Psoas muscle (tissue), 8 donors: ENCODE results near the gene TSPAN14. TPM values are rescaled to one million over a fixed set of nuclear protein-coding genes. Genes with fewer than 3 reads are reported as not detected.

ENCODE experiments used
- ATAC-seq, 4 donors: fragments of 200-7000 bp; cut with Tn5 transposase; one replicate each; pipeline ENCODE4 v1.9.1; 2020; ENCODE audit warnings: moderate library complexity in 3 of 4, mild to moderate bottlenecking in 2 of 4
- DNase-seq, 2 donors: peaks; one replicate each; pipeline ENCODE4 v3.0.0-alpha.2; 2020
- H3K27ac ChIP-seq: fragments of 200-600 bp; one replicate; pipeline ENCODE4 v1.8.0; 2022
- H3K27me3 ChIP-seq, 3 donors: fragments of 200-600 bp in 1 of 3; one replicate each; pipeline versions ENCODE4 v1.6.1 to v1.8.0; 2013 to 2022; ENCODE audit warnings: low read length in 2 of 3, mild to moderate bottlenecking in 2 of 3, moderate library complexity in 1 of 3; ENCODE audit not compliant: insufficient read depth in 3 of 3
- H3K36me3 ChIP-seq, 2 donors: fragments of 200-600 bp in 1 of 2; one replicate each; pipeline versions ENCODE4 v1.6.1 to v1.8.0; 2013 to 2022; ENCODE audit warnings: low read depth in 1 of 2, mild to moderate bottlenecking in 1 of 2, moderate library complexity in 1 of 2; ENCODE audit not compliant: insufficient read depth in 1 of 2
- H3K4me1 ChIP-seq: fragments of 200-600 bp; one replicate; pipeline ENCODE4 v1.8.0; 2022
- H3K4me3 ChIP-seq: fragments of 200-600 bp; one replicate; pipeline ENCODE4 v1.8.0; 2022; ENCODE audit warnings: mild to moderate bottlenecking
- H3K9me3 ChIP-seq: fragments of 200-600 bp; one replicate; pipeline ENCODE4 v1.8.0; 2022
- WGBS, 3 donors: extraction: QIAGEN DNeasy Blood & Tissue Kit; methylation state at CpG; one replicate each; pipeline versions ENCODE4 v1.1.6 to v1.1.7; 2013; 5-methylcytosine and 5-hydroxymethylcytosine counted together
- intact Hi-C, 2 donors: fragments of 100-400 bp; cut with DNase I; formaldehyde crosslinking; loops; one replicate each; pipeline versions ENCODE4 v1.11.0 to v1.14.2; 2022
- polyA plus RNA-seq, 3 donors: library from polyadenylated mRNA; stranded (reverse); fragments of 200-250 nt; gene quantifications; one replicate each; pipeline ENCODE4 v1.2.3, GENCODE V29; 2013
- total RNA-seq, 4 donors: library from RNA; stranded (reverse); fragmentation: NEBNext Ultra II Directional in 2 of 4; extraction: Animal tissue kit (Norgen Biotek cat#: 25700) in 2 of 4; gene quantifications; one replicate each; pipeline versions ENCODE4 v1.2.1 to v1.2.4, GENCODE V29; 2021 to 2023
- TF ChIP-seq, protein P1 (sequence below): fragments of 200-600 bp; IDR thresholded peaks from one replicate; pipeline ENCODE4 v1.8.0; 2022; ENCODE audit warnings: antibody characterized with exemption
- donor health status: healthy with polysubstance abuse.
- donor health status: DM: no; HTN: no; CAD: no; lungs with moderate emphysema.
- donor health status: Bipolar disorder and iron deficiency.
- donor health status: healthy.
- donor health status: DM: yes; HTN: yes; CAD: no.
- donor health status: DM: no; HTN: no; CAD: no.
- donor health status: DM: no; HTN: no; CAD: no.
- donor health status: DM: yes; HTN: yes; CAD: no.

TSPAN14 gene
- total and polyA plus RNA-seq, 7 donors, result 19.4 to 33.3 (median 23.9) TPM

DNA sequence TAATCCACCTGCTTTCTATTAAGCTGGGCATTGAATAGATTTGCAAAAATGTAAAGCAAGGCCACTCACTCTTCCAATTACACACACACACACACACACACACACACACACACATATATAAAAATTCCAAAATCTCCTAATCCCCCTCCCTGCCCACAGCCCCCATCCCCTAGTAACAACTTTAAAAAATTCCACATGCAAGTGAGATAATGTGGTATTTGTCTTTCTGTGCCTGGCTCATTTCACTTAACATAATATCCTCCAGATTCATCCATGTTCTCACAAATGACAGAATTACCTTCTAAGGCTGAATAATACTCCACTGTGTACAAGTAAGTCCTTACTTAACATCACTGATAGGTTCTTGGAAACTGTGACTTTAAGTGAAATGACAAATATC lies 107.8 kb downstream of the TSPAN14 start:
- ATAC-seq (no peak), DNase-seq (no peak)
- no peaks in the 10 kb centered on the region for H3K4me1 ChIP-seq
- no peaks in the 10 kb centered on the region for H3K36me3 ChIP-seq
- peaks cover 2 to 3% (median 2%) of the 10 kb centered on the region in 3 donors for H3K27me3 ChIP-seq
- intact Hi-C loops, result no loop called here
- TF ChIP-seq, protein P1, sequence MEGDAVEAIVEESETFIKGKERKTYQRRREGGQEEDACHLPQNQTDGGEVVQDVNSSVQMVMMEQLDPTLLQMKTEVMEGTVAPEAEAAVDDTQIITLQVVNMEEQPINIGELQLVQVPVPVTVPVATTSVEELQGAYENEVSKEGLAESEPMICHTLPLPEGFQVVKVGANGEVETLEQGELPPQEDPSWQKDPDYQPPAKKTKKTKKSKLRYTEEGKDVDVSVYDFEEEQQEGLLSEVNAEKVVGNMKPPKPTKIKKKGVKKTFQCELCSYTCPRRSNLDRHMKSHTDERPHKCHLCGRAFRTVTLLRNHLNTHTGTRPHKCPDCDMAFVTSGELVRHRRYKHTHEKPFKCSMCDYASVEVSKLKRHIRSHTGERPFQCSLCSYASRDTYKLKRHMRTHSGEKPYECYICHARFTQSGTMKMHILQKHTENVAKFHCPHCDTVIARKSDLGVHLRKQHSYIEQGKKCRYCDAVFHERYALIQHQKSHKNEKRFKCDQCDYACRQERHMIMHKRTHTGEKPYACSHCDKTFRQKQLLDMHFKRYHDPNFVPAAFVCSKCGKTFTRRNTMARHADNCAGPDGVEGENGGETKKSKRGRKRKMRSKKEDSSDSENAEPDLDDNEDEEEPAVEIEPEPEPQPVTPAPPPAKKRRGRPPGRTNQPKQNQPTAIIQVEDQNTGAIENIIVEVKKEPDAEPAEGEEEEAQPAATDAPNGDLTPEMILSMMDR, result no peak
- H3K27ac ChIP-seq, result no peak overlapping the region
- no peaks in the 10 kb centered on the region for H3K9me3 ChIP-seq
- no peak overlapping the region for H3K4me3 ChIP-seq

DNA sequence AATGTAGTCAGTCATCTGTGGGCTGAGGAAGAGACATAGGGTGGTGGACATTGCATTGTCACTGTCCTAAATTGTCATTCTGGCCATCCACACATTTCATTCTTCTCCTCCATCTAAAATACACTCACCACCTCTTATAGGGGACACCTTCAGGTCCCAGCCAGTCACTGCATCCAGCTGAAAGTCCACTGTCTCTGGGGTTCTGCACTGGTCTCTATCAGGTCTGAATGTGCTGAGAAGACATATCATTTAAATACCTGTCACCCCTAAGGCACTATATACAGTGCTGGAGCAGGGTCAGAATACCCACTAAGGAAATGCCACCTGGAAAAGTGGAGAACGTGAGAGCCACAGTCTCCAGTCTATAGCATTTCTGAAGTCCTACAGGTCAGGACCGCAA lies 113.2 kb downstream of the TSPAN14 start:
- 76 to 85% (median 83%) methylated on average over 2 of the region's 2 CpGs for WGBS, 3 donors
- intact Hi-C loops, result no loop called here
- ATAC-seq (no peak), DNase-seq (no peak)
- no peaks in the 10 kb centered on the region for H3K9me3 ChIP-seq
- TF ChIP-seq, protein P1, result no peak
- H3K27ac ChIP-seq, result no peak overlapping the region
- H3K4me1 ChIP-seq, result no peaks in the 10 kb centered on the region
- H3K27me3 ChIP-seq, result peaks cover 2 to 6% (median 6%) of the 10 kb centered on the region in 3 donors
- H3K4me3 ChIP-seq, result no peak overlapping the region
- no peaks in the 10 kb centered on the region for H3K36me3 ChIP-seq

DNA sequence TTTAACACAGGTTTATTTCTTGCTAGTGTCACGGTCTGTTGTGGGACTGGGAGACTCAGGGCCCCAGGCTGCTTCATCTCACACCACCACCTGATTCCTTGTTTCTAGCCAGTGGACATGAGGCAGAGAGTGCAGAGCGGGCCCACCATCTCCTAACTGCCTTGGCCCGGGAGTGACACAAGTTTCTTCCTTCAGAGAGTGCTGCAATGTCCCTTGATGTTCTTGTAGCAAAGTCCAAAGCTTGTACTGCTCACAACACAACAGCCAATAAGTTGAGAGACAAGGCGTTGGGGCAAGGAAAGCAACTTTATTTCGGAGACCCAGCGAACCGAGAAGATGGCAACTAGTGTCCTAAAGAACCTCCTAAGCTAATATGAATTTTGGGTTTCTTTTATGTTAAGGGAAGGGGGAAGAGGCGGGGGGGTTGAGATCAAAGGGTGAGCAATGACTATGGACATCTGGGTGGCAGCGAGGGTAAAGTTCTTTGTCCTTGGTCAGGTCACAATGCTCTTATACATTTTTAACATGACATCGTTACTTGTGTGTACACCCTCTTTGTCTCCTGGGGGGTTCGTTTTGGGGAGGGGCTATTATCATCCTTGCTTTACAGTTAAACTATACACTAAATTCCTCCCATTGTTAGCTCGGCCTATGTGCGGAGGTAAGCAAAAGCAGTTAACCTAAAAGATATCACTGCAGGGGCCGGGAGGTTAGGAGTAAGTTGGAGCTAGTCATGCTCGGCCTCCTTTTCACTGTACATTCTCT lies 115.2 kb downstream of the TSPAN14 start:
- Histone ChIP-seq H3K9me3 (no peaks in the 10 kb centered on the region), H3K4me3 (no peak overlapping the region), H3K4me1 (no peaks in the 10 kb centered on the region), H3K27me3 (peaks cover 2 to 6% (median 6%) of the 10 kb centered on the region in 3 donors), H3K27ac (no peak overlapping the region), H3K36me3 (no peaks in the 10 kb centered on the region)
- intact Hi-C loops, result no loop called here
- TF ChIP-seq, protein P1, result no peak
- DNase-seq, result no peak
- ATAC-seq, result no peak
- WGBS, 3 donors, result 84 to 87% (median 86%) methylated on average over 15 of the region's 15 CpGs

DNA sequence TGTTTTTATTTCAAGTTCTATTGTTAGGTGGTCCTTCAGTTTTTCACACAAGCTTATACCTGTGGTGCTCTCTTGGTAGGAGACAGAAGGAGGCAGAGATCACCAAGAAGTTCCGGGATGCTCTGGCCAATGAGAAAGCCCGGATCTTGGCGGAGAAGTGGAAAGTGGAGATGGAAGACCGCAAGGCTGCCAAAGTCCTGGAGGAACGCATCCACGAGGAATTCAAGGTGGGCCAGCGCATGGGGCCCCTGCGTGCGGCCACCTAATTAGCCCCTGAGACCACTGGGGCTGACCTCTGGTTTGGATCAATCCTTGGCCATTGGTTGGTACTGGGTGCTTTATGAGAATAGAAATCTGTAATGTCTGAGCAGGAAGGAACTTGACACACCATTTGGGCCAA lies 117.2 kb downstream of the TSPAN14 start:
- WGBS, 3 donors, result 92 to 95% (median 95%) methylated on average over 9 of the region's 9 CpGs
- intact Hi-C loops, result no loop called here

More for the DNA sequence above, 117.2 kb downstream of the TSPAN14 start:
- H3K4me3 ChIP-seq, result no peak overlapping the region
- no peaks in the 10 kb centered on the region for H3K4me1 ChIP-seq
- peaks cover 0 to 4% (median 3%) of the 10 kb centered on the region in 3 donors for H3K27me3 ChIP-seq
- no peak for ATAC-seq
- no peaks in the 10 kb centered on the region for H3K9me3 ChIP-seq
- no peaks in the 10 kb centered on the region for H3K36me3 ChIP-seq
- no peak overlapping the region for H3K27ac ChIP-seq
- TF ChIP-seq, protein P1, result no peak
- no peak for DNase-seq
